H1 (cell line): ENCODE results near the gene TCEA2. TPM values are rescaled to one million over a fixed set of nuclear protein-coding genes. Genes with fewer than 3 reads are reported as not detected.

Source experiments
- CTCF ChIA-PET: fragments of 300-600 bp; sonication (Branson Sonifier 250); formaldehyde crosslinking; loops from one replicate; lab custom pipeline; 2021; ENCODE audit not compliant: partially characterized antibody; lab: Charles Lee
- POLR2A ChIA-PET: fragments of 300-600 bp; sonication (Branson Sonifier 250); formaldehyde crosslinking; loops from one replicate; lab custom pipeline; 2021; ENCODE audit warnings: inconsistent platforms; ENCODE audit not compliant: partially characterized antibody; lab: Charles Lee
- DNase-seq, 2 experiments: peaks; one replicate each; pipeline versions ENCODE4 v3.0.0 to v3.0.0-alpha.2; 2010 to 2022; ENCODE audit warnings: low spot score in 2 of 2, low read depth in 1 of 2, mixed read lengths in 1 of 2
- FAIRE-seq: peaks from 2 replicates; lab custom pipeline; 2011; peaks lifted over from hg19 to GRCh38; lab: Jason Lieb, UNC
- H2AFZ ChIP-seq: 2 replicates; pipeline ENCODE4 v1.8.1; 2012; ENCODE audit warnings: low read length, inconsistent platforms
- H2AK5ac ChIP-seq: 2 replicates; pipeline ENCODE4 v1.6.1; 2013; ENCODE audit warnings: low read depth, low read length
- H2BK120ac ChIP-seq: replicated peaks from 2 replicates; pipeline ENCODE3; 2013; ENCODE audit warnings: low read depth, low read length, inconsistent platforms
- H2BK12ac ChIP-seq: 2 replicates; pipeline ENCODE4 v1.6.1; 2013; ENCODE audit warnings: low read depth, low read length
- H2BK15ac ChIP-seq: 2 replicates; pipeline ENCODE4 v1.6.1; 2013; ENCODE audit warnings: low read length
- H2BK20ac ChIP-seq: 2 replicates; pipeline ENCODE4 v1.6.1; 2013; ENCODE audit warnings: low read length
- H2BK5ac ChIP-seq: 2 replicates; pipeline ENCODE4 v1.6.1; 2013; ENCODE audit warnings: low read depth, low read length
- H3K14ac ChIP-seq: 2 replicates; pipeline ENCODE4 v1.6.1; 2013; ENCODE audit warnings: inconsistent platforms; ENCODE audit not compliant: insufficient read length
- H3K18ac ChIP-seq: 2 replicates; pipeline ENCODE4 v1.6.1; 2013; ENCODE audit warnings: low read length; ENCODE audit errors: extremely low read depth
- H3K23ac ChIP-seq: 2 replicates; pipeline ENCODE4 v1.6.1; 2013; ENCODE audit warnings: inconsistent platforms; ENCODE audit not compliant: insufficient read length
- H3K23me2 ChIP-seq: 2 replicates; pipeline ENCODE4 v1.6.1; 2013; ENCODE audit warnings: low read depth, low read length
- H3K27ac ChIP-seq: 2 replicates; pipeline ENCODE4 v1.6.1; 2011; ENCODE audit warnings: low read depth, low read length, inconsistent platforms
- H3K27me3 ChIP-seq, 4 experiments: replicated peaks in 1 of 4; 1 replicate in 1 of 4; 2 replicates in 3 of 4; pipeline versions ENCODE4 v1.6.1 to v1.8.1; 2011 to 2013; ENCODE audit warnings: low read length in 3 of 4, mild to moderate bottlenecking in 3 of 4, inconsistent platforms in 2 of 4, mixed read lengths in 2 of 4, moderate library complexity in 1 of 4; ENCODE audit not compliant: control insufficient read depth in 3 of 4, insufficient read depth in 3 of 4; ENCODE audit errors: extremely low read depth in 1 of 4
- H3K36me3 ChIP-seq, 4 experiments: 2 replicates each; pipeline versions ENCODE4 v1.6.1 to v1.8.1; 2011 to 2013; ENCODE audit warnings: mild to moderate bottlenecking in 4 of 4, low read length in 3 of 4, moderate library complexity in 2 of 4, control low read depth in 1 of 4, inconsistent platforms in 1 of 4; ENCODE audit not compliant: insufficient read depth in 4 of 4, control insufficient read depth in 2 of 4
- H3K4ac ChIP-seq: replicated peaks from 2 replicates; pipeline ENCODE3; 2013; ENCODE audit warnings: low read length, low read depth, mixed read lengths, inconsistent platforms; ENCODE audit not compliant: insufficient read length
- H3K4me1 ChIP-seq, 4 experiments: replicated peaks in 1 of 4; 1 replicate in 1 of 4; 2 replicates in 3 of 4; pipeline versions ENCODE4 v1.6.1 to v1.8.1; 2011 to 2013; ENCODE audit warnings: low read length in 3 of 4, inconsistent platforms in 2 of 4, mixed read lengths in 1 of 4; ENCODE audit not compliant: insufficient read depth in 4 of 4, control insufficient read depth in 3 of 4
- H3K4me2 ChIP-seq, 2 experiments: 2 replicates each; pipeline versions ENCODE4 v1.6.1 to v1.8.1; 2011 to 2013; ENCODE audit warnings: low read depth in 2 of 2, low read length in 2 of 2, control low read depth in 1 of 2, inconsistent platforms in 1 of 2, mild to moderate bottlenecking in 1 of 2; ENCODE audit not compliant: insufficient read depth in 1 of 2
- H3K4me3 ChIP-seq, 4 experiments: fragments of 200-600, 300-600 bp in 1 of 4; sonication (generic), shearing (Covaris generic), sonication (Bioruptor Twin) in 1 of 4; 2 replicates each; pipeline versions ENCODE4 v1.5.1 to v1.8.1; 2011 to 2016; ENCODE audit warnings: low read length in 4 of 4, low read depth in 3 of 4, control low read depth in 2 of 4, inconsistent platforms in 2 of 4, mild to moderate bottlenecking in 2 of 4, mixed read lengths in 1 of 4, moderate library complexity in 1 of 4; ENCODE audit not compliant: insufficient read depth in 2 of 4; ENCODE audit errors: extremely low read depth in 1 of 4
- H3K56ac ChIP-seq: replicated peaks from 2 replicates; pipeline ENCODE3; 2013; ENCODE audit warnings: low read depth, mild to moderate bottlenecking, mixed read lengths, low read length, inconsistent platforms; ENCODE audit not compliant: insufficient read length
- H3K79me1 ChIP-seq: 2 replicates; pipeline ENCODE4 v1.6.1; 2013; ENCODE audit warnings: low read depth, low read length, control low read depth
- H3K79me2 ChIP-seq, 2 experiments: 2 replicates each; pipeline versions ENCODE4 v1.6.1 to v1.8.1; 2012 to 2013; ENCODE audit warnings: low read length in 2 of 2, mild to moderate bottlenecking in 2 of 2, inconsistent platforms in 1 of 2; ENCODE audit not compliant: insufficient read depth in 2 of 2, control insufficient read depth in 1 of 2
- H3K9ac ChIP-seq, 4 experiments: replicated peaks in 1 of 4; 1 replicate in 1 of 4; 2 replicates in 3 of 4; pipeline versions ENCODE4 v1.6.1 to v1.8.1; 2011 to 2013; ENCODE audit warnings: low read depth in 3 of 4, low read length in 3 of 4, control low read depth in 2 of 4, mild to moderate bottlenecking in 2 of 4, moderate library complexity in 2 of 4, inconsistent platforms in 1 of 4; ENCODE audit errors: extremely low read depth in 1 of 4
- H3K9me3 ChIP-seq, 2 experiments: 2 replicates each; pipeline versions ENCODE4 v1.6.1 to v1.8.1; 2012 to 2013; ENCODE audit warnings: mild to moderate bottlenecking in 2 of 2, moderate library complexity in 2 of 2, control low read depth in 1 of 2, inconsistent platforms in 1 of 2, low read depth in 1 of 2, low read length in 1 of 2, mixed read lengths in 1 of 2; ENCODE audit not compliant: insufficient read depth in 2 of 2
- H4K20me1 ChIP-seq, 2 experiments: replicated peaks in 1 of 2; 2 replicates each; pipeline versions ENCODE3 to v1.8.1; 2011 to 2013; ENCODE audit warnings: inconsistent platforms in 2 of 2, low read length in 2 of 2, mild to moderate bottlenecking in 1 of 2; ENCODE audit not compliant: insufficient read depth in 2 of 2, control insufficient read depth in 1 of 2
- H4K5ac ChIP-seq: 2 replicates; pipeline ENCODE4 v1.6.1; 2013; ENCODE audit warnings: low read length, low read depth, mixed read lengths, inconsistent platforms; ENCODE audit not compliant: insufficient read length
- H4K8ac ChIP-seq: 2 replicates; pipeline ENCODE4 v1.8.0; 2013; ENCODE audit warnings: mild to moderate bottlenecking, moderate library complexity, low read length, inconsistent platforms; ENCODE audit not compliant: insufficient read depth; ENCODE audit errors: extremely low read depth
- H4K91ac ChIP-seq: replicated peaks from 2 replicates; pipeline ENCODE3; 2013; ENCODE audit warnings: low read length, mixed read lengths, inconsistent platforms; ENCODE audit not compliant: insufficient read length
- ASH2L ChIP-seq: fragments of 200-600, 300-600 bp; sonication (generic); IDR thresholded peaks from one replicate; pipeline ENCODE4 v1.7.1; 2017; ENCODE audit warnings: low read length
- CHD1 ChIP-seq: IDR thresholded peaks from 2 replicates; pipeline ENCODE4 v1.6.1; 2012; ENCODE audit warnings: low read depth, low read length, improper control_type of control experiment
- HDAC6 ChIP-seq: IDR thresholded peaks from one replicate; pipeline ENCODE4 v1.7.1; 2012; ENCODE audit warnings: low read depth, mild to moderate bottlenecking, inconsistent platforms, low read length, moderate library complexity
- KDM4A ChIP-seq: IDR thresholded peaks from one replicate; pipeline ENCODE4 v1.7.1; 2012; ENCODE audit warnings: low read depth, mild to moderate bottlenecking, moderate library complexity, low read length, inconsistent platforms; ENCODE audit not compliant: severe bottlenecking
- MAFK ChIP-seq: IDR thresholded peaks from 2 replicates; pipeline ENCODE4 v1.6.1; 2012; ENCODE audit warnings: low read depth, mild to moderate bottlenecking, improper control_type of control experiment, low read length
- RFX5 ChIP-seq: IDR thresholded peaks from 2 replicates; pipeline ENCODE4 v1.6.1; 2011; ENCODE audit warnings: low read depth, low read length, improper control_type of control experiment, borderline replicate concordance
- SIN3A ChIP-seq, 2 experiments: IDR thresholded peaks in 1 of 2; conservative IDR thresholded peaks in 1 of 2; 2 replicates each; pipeline ENCODE4 v1.6.1; 2011 to 2012; ENCODE audit warnings: low read length in 2 of 2, improper control_type of control experiment in 1 of 2, low read depth in 1 of 2, mild to moderate bottlenecking in 1 of 2
- SIRT6 ChIP-seq: IDR thresholded peaks from one replicate; pipeline ENCODE4 v1.7.1; 2012; ENCODE audit warnings: low read length, inconsistent platforms
- ZNF274 ChIP-seq: IDR thresholded peaks from 2 replicates; pipeline ENCODE4 v1.7.0; 2012; ENCODE audit warnings: low read length, borderline replicate concordance; ENCODE audit errors: extremely low read depth
- WGBS, 2 experiments: shearing (Covaris generic) in 1 of 2; methylation state at CpG; one replicate each; pipeline versions ENCODE4 v1.1.6 to v1.1.7; 2013 to 2015; ENCODE audit warnings: low lambda C conversion rate in 2 of 2, mixed read lengths in 2 of 2, inconsistent platforms in 1 of 2, low coverage in 1 of 2, missing lambda C conversion rate in 1 of 2; ENCODE audit not compliant: insufficient replicate concordance in 2 of 2, insufficient coverage in 1 of 2, insufficient read length in 1 of 2; ENCODE audit errors: extremely low coverage in 1 of 2, missing lambda C conversion rate in 1 of 2; 5-methylcytosine and 5-hydroxymethylcytosine counted together
- polyA plus RNA-seq, 7 experiments: library from polyadenylated mRNA; depleted of rRNA in 3 of 7; stranded (reverse) in 5 of 7; unstranded in 2 of 7; fragments of >200 nt in 5 of 7; fragments of 200-250 nt in 2 of 7; gene quantifications; 1 replicate in 5 of 7; 2 replicates in 1 of 7; 4 replicates in 1 of 7; pipeline versions ENCODE4 v1.2.1 to v1.2.3, GENCODE V29; 2011 to 2013; ENCODE audit warnings: missing spikeins in 2 of 7, mixed read lengths in 2 of 7
- total RNA-seq: library from RNA; stranded (reverse); fragmentation: NEBNext Ultra II Directional; extraction: Animal tissue kit (Norgen Biotek cat#: 25700); gene quantifications from 2 replicates; pipeline ENCODE4 v1.2.1, GENCODE V29; 2021

TCEA2 gene
- total and polyA plus RNA-seq, 2 of the 8 experiments (the other 6 are each of a cell fraction or from before 2014, with no cell fraction given): 41.4 to 42.3 TPM

DNA sequence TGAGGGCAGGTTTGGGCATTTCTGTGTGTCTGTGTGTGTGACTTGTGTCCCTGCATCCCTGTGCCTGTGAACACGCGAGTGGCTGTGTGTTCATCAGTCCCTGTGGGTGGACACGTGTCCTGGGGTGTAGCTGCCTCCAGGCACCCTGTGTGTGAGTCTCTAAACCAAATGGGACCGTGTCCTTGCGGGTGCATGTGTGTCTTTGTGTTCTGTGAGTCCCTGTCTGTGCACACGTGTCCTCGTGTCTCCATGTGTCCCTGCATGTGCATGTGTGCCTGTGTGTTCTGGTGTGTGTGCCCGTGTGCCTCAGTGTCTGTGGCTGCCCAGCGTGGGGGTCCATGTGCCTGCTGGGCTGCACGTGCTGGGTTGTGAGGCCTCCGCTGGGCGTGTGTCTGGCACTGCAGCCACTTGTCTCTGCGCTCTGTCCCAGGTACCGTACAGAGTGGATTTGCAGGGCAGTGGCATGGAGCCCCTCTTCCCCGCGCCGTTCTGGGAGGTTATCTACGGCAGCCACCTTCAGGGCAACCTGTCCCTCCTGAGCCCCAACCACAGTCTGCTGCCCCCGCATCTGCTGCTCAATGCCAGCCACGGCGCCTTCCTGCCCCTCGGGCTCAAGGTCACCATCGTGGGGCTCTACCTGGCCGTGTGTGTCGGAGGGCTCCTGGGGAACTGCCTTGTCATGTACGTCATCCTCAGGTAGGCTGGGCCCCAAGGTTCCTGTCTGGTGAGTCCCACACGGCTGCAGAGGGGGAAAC lies 29.4 kb downstream of the TCEA2 start:
- H3K9ac ChIP-seq: no peak overlapping the region
- H2AK5ac ChIP-seq: peak overlapping the region; percentile 94; the same call in 1 of the 2 replicates
- peaks cover 2 to 3% of the 10 kb centered on the region in 2 experiments for H4K20me1 ChIP-seq
- POLR2A ChIA-PET: interaction anchor here (1.0 to 1.2 kb wide), 2 partner anchors 11 to 12 kb away, joined by 3 to 5 read pairs; partner anchors contain the start of gene OPRL1
- H3K9me3 ChIP-seq: no peaks in the 10 kb centered on the region
- no peak overlapping the region for H4K5ac ChIP-seq
- H4K8ac ChIP-seq: no peak overlapping the region; the same call in 1 of the 2 replicates
- no peak overlapping the region for H3K18ac ChIP-seq
- peak overlapping the region in 1 of 2 experiments; percentile 29; a peak in 2 of 4 replicates for H3K4me2 ChIP-seq
- no peak for DNase-seq
- no peak overlapping the region for H2BK120ac ChIP-seq
- no peak overlapping the region for H3K27ac ChIP-seq
- peak overlapping the region; percentile 90 for H4K91ac ChIP-seq
- 0 out of 2 replicates have a peak overlapping the region, but pooled peaks have one; percentile 75 for H2BK20ac ChIP-seq
- CTCF ChIA-PET: interaction anchor here (0.9 to 4.5 kb wide), 8 partner anchors 8 to 132 kb away, joined by 3 to 28 read pairs (median 4); partner anchors contain the start of gene LKAAEAR1
- H3K56ac ChIP-seq: no peak overlapping the region
- H2AFZ ChIP-seq: 0 out of 2 replicates have a peak overlapping the region, but pooled peaks have one; percentile 10
- H3K4me3 ChIP-seq: no peak overlapping the region
- no peaks in the 10 kb centered on the region for H3K79me2 ChIP-seq
- H2BK5ac ChIP-seq: peak overlapping the region; percentile 12
- H3K27me3 ChIP-seq: peaks cover 0 to 2% (median 0%) of the 10 kb centered on the region in 4 experiments; a peak in 1 of 7 replicates
- FAIRE-seq: no peak
- no peaks in the 10 kb centered on the region for H3K36me3 ChIP-seq
- no peak overlapping the region for H3K14ac ChIP-seq
- H3K4ac ChIP-seq: no peak overlapping the region
- 86% methylated on average over 27 of the region's 27 CpGs; no CpG with 5 or more reads in 1 of the 2 experiments for WGBS, 2 experiments
- H2BK12ac ChIP-seq: peak overlapping the region; percentile 96; the same call in 1 of the 2 replicates
- H3K79me1 ChIP-seq: no peaks in the 10 kb centered on the region
- H2BK15ac ChIP-seq: no peak overlapping the region; the same call in 1 of the 2 replicates
- peaks cover 0 to 7% (median 2%) of the 10 kb centered on the region in 4 experiments; a peak in 3 of 7 replicates for H3K4me1 ChIP-seq
- H3K23ac ChIP-seq: no peak overlapping the region
- peaks cover 5% of the 10 kb centered on the region; the same call in 1 of the 2 replicates for H3K23me2 ChIP-seq
- TF ChIP-seq RFX5 (no peak), ASH2L (no peak), ZNF274 (no peak), SIRT6 (no peak), SIN3A (conservative IDR thresholded peaks at IDR 0.05 in 1 of 2, IDR thresholded peaks at IDR 0.05 in 1 of 2; ENCODE audit: low read depth in 1 of 2, low read length in 2 of 2) (no peak), KDM4A (no peak), MAFK (no peak), CHD1 (no peak), HDAC6 (no peak)
